ENCODE results near the gene TLCD1.

The TLCD1 gene, protein sequence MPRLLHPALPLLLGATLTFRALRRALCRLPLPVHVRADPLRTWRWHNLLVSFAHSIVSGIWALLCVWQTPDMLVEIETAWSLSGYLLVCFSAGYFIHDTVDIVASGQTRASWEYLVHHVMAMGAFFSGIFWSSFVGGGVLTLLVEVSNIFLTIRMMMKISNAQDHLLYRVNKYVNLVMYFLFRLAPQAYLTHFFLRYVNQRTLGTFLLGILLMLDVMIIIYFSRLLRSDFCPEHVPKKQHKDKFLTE

DNA sequence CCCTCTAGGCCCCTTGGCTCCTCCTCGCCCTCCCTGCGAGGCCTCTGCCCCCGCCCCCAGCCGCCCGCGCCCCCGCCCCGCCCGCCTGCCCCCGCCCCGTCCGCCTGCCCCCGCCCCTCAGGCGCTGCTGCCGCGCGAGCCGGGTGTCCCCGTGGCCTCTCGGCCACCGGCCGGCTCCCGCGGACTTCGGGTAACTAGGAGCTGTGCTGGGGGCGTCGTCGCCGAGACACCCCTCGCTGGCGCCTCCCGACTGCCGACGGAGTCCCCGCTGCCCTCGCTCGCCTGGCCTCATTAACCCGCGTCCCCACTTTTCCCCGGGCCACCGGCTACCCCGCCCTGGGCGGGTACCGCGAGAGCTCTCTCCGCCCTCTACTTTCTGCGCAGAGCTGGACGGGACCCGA, at the start of gene TLCD1:
Gene TLCD1, minus strand, starts transcription at position 8 of the 401 bp plus-strand sequence. CDS start 136 bp downstream, outside the sequence.
- DNase-seq, result peak; percentile 53

DNA sequence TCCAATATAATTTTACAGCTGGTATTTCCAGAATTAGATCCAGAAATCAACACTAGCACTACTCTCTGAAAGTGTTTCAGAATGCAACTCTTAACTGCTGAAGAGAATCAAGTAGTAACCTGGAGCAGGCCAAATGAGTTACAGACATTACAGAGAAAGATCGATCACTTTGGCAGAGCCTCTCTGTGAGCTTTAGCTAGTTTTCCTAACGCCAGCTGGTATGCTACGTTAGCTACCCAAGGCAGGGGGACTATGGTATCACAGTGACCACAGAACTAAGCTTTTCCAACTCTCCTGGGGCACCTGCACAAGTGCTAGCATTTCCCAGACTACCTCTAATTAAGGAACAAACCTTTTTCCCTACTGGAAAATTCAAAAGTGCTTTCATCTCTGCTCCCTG, 48.2 kb upstream of the TLCD1 start:
- DNase-seq, result no peak

DNA sequence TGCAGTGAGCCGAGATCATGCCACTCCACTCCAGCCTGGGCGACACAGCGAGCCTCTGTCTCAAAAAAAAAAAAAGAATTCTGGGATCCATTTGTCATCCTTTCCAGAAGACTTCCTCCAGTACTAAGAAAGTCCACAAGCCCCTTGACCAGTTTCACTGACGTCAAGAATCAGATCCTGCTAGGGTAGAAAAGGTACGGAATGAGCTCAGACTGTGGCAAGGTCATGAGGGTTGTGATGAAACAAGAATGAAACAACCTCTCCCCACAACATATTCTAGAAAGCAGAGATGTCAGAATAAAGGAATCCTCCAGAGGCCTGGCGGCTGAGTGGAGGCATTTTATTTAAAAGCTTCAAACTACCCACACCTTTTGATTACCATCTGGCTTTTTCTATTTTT, 47.7 kb upstream of the TLCD1 start:
- no peak for DNase-seq

DNA sequence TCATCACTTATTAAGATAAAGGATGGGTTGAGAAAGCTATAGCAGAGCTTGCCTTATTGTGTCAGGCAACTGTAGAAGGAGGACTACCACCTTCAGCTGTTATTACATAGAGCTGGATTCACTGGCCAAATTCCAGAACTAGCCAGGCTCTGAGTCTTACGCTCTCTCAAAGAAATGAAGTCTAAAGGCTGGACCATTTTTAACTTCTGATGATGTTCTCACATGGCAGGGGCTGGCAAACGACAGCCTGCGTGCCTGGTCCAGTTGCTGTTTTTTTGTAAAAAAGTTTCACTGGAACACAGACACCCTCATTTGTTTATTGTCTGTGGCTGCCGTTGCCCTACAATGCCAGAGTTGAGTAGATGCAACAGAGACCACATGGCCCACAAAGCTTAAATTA, 39.0 kb upstream of the TLCD1 start:
- no peak for DNase-seq

DNA sequence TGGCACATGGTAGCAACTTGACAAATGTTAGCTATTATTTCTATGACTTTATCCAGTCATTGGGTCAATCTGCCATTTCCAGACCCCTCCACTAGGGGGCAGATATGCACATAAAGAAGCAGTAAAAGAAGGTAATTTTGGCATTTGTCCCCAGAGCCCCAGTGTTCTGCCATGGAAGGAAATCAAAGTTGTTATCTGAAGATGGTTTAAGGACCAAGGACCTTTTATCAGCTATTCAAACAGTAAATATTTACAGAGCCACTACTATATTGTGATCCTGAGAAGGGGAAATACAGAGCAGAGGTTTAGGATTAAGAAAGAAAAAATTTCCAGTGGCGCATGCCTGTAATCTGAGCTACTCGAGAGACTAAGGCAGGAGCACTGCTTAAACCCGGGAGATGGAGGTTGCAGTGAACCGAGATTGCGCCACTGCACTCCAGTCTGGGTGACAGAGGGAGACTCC, 37.8 kb upstream of the TLCD1 start:
- DNase-seq, result peak; percentile 83

DNA sequence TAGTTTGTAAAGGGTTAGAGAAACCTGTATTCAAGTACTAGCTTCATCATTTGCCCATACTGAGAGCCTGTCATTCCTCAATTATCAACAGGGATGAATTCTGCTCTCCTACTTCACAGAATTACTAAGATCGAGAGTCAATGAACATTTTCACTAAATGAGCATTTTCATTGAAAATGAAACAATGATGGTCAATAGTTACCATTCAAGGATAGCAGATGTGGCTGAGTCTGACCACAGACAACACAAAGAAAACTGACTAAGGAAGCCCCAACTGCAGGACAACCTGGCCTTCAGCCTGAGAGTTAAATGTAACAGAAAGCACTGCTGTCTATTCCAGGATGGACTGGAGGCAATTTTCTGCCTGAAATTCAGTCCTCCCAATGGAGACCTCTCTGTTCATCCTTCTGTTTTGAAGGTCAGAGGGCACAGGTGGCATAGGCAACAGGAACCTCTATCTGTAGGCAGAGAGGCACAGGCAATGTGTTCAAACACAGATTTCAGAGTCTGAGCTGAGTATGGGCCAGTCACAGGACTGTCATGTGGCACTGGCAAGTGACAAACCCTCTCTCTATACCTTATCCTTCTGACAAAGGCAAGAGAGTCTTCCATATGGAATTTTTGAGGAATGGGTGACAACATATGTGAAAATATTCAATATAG, 37.2 kb upstream of the TLCD1 start:
- no peak for DNase-seq

DNA sequence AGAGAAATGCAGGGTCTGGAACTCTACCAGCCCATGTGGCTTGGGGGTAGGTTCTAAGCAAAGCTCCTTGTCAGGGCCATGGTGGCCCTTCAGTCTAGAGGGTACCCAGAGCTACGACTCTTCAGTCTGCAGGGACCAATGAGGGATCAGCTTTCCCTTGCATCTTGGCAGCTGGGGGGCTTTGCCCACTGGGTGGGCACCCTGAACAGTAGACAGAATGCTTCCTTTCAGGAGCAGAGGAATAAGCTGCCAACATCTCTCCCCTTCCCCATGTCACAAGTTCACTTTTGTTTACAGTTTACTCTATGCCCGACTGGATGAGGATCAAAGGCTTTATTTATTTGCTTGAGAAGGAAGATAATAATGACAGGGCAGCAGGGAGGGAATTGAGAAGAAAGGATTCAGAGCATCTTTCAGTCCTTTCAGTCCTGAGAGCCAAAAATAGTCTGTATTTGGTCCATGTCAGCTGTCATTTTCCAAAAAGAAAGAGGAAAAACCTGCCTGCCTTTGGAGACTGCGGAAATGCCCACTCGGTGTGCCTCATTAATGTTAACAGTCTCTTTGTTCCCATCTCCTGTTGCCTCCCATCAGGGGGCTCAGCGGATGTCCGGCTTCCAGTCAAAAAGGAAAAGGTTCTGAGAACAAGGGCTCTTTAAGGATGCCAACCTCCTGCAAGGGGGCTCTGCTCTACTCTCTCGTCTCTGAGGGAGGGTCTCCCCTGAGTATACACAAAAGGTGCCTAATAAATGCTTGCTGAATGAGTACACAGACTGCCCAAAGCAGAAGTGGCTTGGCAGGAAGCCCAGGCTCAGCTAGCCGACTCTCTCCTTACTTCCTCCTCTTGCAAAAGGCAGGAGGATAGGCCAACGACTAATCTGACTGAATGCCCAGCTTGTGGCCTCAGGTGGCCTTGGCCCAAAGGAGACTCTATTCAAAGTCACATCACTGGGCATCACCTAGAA, 34.8 kb upstream of the TLCD1 start:
- no peak for DNase-seq

DNA sequence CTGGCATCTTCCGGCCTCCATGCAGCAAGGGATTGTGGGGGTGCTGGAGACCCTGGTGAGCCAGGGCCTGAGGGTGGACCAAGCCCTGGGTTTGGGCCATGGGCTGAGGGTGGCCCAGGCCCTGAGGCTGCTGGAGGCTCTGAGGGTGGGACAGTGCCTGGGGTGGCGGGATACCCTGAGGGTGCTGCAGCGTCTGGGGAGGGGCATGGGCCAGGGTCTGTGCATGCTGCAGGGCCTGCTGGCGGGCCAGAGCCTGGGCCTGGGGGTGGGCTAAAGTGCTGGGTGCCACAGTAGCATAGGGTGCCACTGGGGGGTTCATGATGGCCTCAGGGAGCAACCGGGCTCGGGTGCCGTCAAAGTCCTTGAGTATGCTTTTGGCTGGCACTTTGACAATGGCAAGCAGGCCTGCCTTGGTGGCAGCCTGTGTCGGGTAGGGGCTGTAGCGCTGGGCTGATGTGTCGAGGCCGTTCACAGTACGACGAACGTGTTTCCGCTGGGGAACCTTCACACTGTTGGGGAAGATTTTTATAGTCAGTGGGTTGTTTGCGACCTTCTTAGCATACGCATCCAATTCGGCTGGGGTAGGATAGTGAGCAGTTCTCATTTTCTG, 33.3 kb upstream of the TLCD1 start:
- DNase-seq, result no peak

DNA sequence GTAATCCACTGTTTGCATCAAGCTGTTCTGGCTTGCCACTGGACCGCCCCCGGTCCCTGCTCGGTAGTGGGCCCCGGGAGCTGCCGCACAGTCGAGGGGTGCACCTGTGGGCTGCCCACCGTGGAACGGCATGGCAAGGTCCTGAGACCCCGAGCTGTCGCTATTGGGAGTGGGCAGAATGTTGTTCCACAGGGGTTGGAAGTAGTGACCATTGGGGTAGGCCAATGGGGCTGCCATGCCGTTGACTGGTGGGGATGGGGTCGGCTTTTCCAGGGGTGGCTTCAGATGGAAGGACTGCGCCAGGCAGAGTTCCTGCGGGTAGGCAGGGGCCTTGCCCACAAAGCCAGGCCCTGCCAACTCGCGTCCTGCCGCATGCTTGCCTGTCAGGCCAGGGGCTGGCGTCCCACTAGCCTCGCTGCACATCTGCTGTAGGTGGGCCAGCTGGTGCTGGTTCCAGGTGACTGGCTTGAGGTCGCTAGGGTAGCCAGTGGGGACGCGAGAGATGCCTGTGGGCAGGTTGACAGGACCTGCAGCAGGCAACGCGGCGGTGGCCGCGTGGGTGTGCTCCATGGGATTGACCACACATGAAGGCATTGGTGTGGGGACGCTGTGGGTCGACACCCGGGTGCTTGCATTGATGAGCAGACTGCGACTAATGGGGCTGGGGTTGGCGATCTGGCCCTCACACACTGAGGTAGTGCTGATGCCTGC, 32.5 kb upstream of the TLCD1 start:
- no peak for DNase-seq

DNA sequence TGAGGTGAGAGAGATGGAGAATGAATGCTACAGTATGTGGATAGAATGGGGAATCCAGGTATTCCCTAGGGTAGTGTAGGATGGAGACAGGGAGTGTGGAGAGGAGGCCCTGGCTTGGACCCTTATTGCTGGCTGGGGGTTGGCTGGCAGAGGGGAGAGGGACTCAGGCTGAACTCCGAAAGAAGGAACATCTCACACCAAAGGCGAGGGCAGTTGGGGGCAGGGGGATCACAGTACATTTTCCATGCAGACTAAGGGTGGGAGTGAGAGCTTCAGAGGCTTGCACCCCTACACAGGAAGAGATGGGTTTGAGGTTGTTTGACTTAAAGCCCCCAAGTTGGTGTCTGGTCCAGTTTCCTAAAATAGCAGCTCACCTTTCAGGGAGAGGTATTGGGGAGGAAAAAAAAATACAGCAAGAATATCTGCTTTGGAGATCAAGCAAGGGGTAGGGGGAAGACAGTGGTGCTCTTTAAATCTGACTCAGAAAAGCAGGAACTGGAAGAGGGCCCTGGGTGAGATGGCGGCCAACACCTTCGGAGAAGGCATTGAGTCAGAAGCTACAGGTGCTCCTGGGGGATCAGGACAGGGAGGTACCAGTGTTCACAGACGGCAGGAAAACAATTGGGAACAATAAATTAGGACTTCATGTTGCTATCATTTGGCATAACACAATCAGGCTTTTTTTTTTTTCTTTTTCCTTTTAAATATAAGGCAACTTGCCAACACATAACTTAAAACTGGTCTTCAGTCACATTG, 30.2 kb upstream of the TLCD1 start:
- no peak for DNase-seq

DNA sequence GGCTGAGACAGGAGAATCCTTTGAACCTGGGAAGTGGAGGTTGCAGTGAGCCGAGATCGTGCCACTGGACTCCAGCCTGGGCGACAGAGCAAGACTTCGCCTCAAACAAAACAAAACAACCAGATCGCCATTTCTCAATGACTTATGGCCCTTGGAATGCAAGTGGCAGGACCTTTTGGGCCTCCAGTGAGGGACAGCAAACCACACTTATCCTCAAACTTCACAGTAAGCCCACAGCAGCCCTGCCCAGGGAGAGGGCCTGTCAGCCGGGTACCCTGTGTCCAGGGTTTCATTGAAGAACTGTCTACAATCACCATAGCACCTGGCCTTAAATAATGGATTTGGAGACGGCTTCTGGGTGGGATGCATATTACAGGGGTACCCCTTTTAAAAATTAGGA, 29.5 kb upstream of the TLCD1 start:
- DNase-seq, result no peak

DNA sequence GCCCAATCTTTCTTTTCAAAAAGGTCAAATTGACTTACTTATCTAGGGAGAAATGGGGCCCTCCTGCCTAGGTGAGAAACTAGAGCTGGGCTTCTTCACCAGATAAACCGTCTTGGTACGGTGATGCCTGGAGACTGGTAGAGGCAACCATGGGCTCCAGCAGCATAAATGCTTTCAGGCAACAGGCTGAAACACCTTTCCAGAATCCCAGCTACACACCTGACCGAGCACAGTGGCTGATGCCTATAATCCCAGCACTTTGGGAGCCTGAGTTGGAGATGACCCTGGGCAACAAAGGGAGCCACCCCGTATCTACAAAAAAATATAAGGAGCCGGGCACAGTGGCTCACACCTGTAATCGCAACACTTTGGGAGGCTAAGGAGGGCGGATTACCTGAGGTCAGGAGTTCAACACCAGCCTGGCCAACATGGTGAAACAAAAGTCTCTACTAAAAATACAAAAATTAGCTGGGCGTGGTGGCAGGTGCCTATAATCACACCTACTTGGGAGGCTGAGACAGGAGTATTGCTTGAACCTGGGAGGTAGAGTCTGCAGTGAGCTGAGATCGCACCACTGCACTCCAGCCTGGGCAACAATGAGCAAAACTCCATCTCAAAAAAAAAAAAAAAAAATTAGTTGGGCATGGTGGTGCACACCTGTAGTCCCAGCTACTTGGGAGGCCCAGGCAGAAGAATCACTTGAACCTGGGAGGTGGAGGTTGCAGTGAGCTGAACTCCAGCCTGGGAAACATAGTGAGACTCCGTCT, 25.8 kb upstream of the TLCD1 start:
- DNase-seq, result no peak

DNA sequence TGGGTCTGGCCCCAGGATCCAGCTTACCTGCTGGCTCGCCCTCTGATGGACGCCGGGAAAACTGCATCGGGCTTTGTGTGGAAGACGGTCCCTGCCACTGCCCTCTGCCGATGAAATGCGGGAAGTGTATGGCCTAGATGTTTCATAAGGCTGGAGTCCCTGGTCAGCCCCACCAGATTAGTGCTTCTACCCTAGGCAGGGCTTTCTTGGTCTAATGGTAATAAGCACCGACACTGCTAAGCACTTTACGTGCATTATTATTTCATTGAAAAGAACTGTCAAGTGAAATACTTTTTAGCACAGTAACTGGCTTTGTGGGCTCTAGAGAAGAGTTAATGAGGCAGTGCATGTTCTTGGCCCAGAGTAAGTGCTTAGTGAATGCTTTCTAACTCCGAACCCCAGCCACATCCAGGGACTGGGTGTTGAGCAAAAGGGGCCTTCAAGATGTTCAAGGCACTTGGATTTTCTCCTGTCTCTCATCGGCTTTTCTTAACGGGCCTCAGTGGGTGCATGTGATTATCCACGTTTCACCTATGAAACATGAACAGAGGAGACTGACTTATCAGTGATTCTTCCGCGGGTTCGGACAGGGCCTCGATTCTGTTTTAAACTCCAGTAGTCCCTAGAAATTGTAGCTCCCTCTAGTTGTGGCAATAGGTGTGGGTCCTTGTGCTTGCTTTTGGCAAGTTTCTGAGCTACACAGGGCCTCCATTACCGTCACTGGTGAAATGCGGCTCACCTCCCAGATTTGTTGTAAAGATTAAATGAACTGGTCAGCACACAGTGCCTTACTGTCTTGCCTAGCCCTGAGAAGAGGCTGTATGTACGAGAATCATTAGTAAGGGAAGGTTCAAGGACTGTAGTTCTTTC, 24.4 kb upstream of the TLCD1 start:
- DNase-seq, result peak; percentile 88

DNA sequence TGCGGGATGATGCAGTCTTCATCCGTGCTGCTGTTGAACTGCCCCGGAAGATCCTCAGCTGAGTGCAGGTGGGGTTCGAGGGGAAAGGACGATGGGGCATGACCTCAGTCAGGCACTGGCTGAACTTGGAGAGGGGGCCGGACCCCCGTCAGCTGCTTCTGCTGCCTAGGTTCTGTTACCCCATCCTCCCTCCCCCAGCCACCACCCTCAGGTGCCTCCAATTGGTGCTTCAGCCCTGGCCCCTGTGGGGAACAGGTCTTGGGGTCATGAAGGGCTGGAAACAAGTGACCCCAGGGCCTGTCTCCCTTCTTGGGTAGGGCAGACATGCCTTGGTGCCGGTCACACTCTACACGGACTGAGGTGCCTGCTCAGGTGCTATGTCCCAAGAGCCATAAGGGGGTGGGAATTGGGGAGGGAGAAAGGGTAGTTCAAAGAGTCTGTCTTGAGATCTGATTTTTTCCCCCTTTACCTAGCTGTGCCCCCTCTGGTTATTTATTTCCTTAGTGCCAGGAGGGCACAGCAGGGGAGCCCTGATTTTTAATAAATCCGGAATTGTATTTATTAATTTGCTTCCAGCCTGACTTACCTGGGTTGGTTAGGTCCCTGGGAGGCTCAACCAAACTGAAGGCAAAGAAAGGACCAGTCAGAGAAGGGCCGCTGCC, 23.6 kb upstream of the TLCD1 start:
- no peak for DNase-seq

DNA sequence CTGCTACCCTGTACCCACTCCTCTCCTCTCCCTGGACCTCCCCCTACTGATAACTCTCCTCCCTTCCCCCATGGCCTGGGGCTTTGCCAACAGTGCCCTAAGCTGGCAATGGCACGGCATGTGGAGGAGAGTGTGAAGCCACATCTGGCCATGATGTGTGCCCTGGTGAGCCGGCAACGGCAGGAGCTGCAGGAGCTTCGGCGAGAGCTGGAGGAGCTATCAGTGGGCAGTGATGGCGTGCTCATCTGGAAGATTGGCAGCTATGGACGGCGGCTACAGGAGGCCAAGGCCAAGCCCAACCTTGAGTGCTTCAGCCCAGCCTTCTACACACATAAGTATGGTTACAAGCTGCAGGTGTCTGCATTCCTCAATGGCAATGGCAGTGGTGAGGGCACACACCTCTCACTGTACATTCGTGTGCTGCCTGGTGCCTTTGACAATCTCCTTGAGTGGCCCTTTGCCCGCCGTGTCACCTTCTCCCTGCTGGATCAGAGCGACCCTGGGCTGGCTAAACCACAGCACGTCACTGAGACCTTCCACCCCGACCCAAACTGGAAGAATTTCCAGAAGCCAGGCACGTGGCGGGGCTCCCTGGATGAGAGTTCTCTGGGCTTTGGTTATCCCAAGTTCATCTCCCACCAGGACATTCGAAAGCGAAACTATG, 23.0 kb upstream of the TLCD1 start:
- no peak for DNase-seq

DNA sequence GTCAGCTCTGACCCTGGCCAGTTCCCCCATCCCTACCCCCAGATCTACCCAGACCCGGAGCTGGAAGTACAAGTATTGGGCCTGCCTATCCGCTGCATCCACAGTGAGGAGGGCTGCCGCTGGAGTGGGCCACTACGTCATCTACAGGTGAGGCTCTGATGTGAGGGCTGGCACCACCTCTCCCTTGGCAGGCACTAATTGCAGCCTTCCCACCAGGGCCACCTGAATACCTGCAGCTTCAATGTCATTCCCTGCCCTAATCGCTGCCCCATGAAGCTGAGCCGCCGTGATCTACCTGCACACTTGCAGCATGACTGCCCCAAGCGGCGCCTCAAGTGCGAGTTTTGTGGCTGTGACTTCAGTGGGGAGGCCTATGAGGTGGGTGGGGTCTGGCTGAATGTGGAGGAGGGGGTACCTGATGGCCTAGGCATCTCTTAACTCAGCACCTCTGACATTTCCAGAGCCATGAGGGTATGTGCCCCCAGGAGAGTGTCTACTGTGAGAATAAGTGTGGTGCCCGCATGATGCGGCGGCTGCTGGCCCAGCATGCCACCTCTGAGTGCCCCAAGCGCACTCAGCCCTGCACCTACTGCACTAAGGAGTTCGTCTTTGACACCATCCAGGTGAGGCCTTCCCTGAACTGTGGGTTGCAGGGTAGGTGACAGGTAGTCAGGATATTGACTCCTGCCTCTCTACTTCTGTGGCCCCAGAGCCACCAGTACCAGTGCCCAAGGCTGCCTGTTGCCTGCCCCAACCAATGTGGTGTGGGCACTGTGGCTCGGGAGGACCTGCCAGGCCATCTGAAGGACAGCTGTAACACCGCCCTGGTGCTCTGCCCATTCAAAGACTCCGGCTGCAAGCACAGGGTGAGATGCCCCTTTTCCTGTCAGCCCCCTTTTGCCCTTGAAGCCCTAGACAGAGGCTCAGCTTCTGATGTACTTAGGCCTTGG, 22.0 kb upstream of the TLCD1 start:
- DNase-seq, result no peak

DNA sequence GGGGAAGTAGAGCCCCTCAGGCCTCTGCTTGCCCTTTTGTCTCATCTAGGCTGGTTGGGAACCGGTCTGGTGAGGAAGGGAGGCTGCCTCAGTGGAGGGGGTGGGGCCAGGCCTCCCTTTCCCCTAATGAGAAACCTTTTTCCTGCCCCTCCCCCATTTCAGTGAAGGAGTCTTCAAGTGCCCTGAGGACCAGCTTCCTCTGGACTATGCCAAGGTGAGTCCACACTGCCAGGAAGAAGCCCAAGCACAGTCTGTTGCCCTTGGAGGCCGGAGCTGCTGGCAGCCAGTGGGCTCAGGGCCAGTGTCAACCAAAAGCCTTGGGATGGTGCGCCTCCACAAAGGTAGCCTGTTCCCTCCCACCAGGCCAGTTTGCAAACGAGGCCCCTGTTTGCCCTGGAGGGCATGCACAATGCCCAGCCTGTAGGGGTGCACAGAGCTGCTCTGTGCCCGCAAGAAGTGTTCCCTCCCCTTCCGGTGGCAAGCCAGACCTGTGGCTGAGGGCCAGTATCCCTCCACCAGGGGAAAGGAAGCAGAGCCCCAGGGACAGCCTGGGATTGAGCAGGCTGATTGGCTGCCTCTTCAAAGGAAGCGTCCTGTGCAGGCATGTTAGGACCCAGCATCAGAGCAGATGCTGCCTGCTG, 21.1 kb upstream of the TLCD1 start:
- DNase-seq, result no peak
